Measurements from ENCODE around the gene CHKA.

The CHKA gene

DNA sequence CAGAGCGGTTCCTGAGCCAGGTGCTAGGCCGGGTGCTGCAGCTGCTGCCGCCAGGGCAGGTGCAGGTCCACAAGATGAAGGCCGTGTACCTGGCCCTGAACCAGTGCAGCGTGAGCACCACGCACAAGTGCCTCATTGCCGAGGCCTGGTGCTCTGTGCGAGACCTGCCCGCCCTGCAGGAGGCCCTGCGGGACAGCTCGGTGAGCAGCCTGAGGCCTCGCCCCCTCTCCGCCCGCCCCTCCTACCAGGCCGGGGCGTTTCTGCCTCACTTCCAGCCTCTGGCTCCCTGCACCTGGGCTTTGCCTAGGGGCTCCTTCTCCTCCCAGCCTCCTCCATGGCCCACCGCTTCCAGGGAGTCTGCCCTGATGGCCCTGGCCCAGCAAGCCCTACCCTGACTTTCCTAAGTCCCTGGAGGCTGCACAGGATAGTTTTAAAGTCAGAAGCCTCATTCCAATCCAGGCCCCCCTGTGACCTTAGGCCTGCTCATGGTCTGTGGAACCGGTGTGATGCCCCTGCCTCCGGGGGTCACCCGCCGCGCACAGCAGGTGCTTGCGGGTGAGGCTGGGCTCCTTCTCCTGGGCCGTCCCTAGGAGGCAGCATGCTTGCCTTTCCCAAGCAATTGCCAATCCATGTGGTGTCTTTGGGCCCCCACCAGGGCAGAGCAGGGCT lies 76.9 kb downstream of the CHKA start:
- no peak for DNase-seq (ENCODE audit: low spot score)
- TF ChIP-seq, protein P1, sequence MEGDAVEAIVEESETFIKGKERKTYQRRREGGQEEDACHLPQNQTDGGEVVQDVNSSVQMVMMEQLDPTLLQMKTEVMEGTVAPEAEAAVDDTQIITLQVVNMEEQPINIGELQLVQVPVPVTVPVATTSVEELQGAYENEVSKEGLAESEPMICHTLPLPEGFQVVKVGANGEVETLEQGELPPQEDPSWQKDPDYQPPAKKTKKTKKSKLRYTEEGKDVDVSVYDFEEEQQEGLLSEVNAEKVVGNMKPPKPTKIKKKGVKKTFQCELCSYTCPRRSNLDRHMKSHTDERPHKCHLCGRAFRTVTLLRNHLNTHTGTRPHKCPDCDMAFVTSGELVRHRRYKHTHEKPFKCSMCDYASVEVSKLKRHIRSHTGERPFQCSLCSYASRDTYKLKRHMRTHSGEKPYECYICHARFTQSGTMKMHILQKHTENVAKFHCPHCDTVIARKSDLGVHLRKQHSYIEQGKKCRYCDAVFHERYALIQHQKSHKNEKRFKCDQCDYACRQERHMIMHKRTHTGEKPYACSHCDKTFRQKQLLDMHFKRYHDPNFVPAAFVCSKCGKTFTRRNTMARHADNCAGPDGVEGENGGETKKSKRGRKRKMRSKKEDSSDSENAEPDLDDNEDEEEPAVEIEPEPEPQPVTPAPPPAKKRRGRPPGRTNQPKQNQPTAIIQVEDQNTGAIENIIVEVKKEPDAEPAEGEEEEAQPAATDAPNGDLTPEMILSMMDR (IDR thresholded peaks at IDR 0.05; ENCODE audit: borderline replicate concordance, control extremely low read depth, extremely low read depth, insufficient read depth, missing control alignments) = no peak

DNA sequence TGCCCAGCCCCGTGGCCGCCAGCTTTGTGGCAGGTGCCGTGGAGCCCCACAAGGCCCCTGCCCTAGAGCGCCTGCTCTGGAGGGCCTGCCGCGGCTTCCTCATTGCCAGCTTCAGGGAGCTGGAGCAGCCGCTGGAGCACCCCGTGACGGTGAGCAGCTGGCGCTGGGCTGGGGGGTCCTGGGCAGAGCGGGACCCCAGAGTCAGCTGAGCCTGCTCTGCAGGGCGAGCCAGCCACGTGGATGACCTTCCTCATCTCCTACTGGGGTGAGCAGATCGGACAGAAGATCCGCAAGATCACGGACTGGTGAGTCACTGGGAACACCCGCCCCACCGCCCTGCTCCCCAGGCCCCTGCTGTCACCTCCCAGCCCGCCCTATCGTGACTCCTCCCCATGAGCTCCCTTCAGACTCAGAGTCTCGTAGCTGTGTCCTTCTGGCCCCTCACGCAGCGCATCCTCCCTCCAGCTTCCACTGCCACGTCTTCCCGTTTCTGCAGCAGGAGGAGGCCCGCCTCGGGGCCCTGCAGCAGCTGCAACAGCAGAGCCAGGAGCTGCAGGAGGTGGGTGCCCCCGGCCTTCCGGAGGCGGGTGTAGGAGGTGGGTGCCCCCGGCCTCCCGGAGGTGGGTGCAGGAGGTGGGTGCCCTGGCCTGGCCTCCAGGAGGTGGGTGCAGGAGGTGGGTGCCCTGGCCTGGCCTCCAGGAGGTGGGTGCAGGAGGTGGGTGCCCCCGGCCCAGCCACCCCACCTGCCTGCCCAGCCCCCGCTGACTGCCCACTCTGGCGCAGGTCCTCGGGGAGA lies 77.6 kb downstream of the CHKA start:
- DNase-seq (ENCODE audit: low spot score) = no peak
- in situ Hi-C loops (cut with MboI; ENCODE audit: low sequenced_read_pairs, unreplicated experiment) = no loop called here
- TF ChIP-seq, protein P1 (IDR thresholded peaks at IDR 0.05; ENCODE audit: borderline replicate concordance, control extremely low read depth, extremely low read depth, insufficient read depth, missing control alignments) = no peak

More for the DNA sequence above, 76.9 kb downstream of the CHKA start:
- in situ Hi-C loops (cut with MboI; ENCODE audit: low sequenced_read_pairs, unreplicated experiment) = no loop called here

DNA sequence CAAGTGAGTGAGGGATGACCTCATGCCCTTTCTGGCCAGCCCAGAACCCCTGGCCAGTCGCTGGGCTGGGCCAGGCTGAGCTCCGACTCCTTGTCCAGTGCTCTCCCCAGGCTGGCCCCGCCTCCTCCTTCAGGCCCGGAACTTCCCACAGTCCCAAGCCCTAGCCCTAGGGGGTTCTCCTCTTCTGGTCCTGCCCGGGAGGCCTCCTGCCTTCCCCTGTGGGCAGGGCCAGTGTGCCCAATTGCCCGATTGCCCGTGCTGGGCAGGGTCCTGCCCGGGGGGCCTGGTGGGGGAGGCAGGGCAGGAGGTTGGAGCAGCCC lies 78.2 kb downstream of the CHKA start:
- TF ChIP-seq, protein P1 (IDR thresholded peaks at IDR 0.05; ENCODE audit: borderline replicate concordance, control extremely low read depth, extremely low read depth, insufficient read depth, missing control alignments) = no peak
- no peak for DNase-seq (ENCODE audit: low spot score)
- in situ Hi-C loops (cut with MboI; ENCODE audit: low sequenced_read_pairs, unreplicated experiment) = no loop called here

DNA sequence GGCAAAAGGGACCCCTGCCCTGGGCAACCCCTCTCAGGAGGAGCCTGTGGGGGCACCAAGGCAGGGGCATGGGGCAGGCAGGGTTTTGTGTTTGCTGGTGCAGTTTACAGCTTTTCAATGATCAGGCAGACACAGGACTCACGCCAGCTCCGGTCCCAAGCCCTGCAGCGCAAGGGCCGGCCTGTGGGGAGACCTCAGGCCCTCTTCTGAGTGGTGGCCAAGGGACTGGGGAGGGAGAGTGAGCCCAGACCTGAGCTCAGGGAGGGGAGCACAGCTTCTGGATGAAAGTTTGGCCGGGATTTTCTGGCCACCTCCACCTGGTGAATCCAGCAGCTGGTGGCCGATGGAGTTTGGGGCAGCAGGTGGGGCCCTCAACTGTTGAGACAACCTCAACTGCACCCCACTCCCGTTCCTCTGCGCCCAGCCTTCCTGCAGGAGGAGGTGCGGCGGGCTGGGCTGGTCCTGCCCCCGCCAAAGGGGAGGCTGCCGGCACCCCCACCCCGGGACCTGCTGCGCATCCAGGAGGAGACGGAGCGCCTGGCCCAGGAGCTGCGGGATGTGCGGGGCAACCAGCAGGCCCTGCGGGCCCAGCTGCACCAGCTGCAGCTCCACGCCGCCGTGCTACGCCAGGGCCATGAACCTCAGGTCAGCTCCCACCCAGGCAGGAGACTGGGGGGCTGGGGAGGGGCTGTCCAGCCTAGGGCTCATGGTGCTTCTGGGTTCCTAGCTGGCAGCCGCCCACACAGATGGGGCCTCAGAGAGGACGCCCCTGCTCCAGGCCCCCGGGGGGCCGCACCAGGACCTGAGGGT lies 78.8 kb downstream of the CHKA start:
- DNase-seq (ENCODE audit: low spot score) = no peak
- in situ Hi-C loops (cut with MboI; ENCODE audit: low sequenced_read_pairs, unreplicated experiment) = no loop called here

DNA sequence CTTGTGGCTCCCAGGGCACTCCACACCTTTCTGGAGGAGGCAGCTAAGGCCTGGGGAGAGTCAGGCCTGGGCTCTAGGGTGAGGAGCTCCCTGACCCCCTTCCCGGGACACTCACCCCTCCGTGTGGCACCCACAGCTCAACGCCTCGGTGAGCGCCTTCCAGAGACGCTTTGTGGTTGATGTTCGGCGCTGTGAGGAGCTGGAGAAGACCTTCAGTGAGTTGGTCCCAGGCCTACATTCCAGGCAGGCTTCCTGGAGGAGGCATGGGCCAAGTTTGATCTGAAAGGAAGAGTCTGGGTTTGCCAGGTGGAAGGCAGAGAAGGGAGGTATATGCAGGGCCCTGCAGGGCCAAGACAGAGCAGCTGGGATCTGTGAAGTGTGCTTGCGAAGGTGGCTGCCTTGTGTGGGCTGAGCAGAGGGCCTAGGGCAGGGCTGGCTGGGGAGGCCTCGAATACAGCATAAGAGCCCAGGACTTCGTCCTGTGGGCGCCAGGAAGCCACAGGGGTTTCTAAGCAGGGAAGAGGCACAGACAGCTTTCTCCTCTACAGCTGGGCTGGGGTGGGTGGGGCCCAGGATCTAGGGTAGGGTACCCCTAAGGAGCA lies 79.5 kb downstream of the CHKA start:
- DNase-seq (ENCODE audit: low spot score) = no peak
- TF ChIP-seq, protein P1 (IDR thresholded peaks at IDR 0.05; ENCODE audit: borderline replicate concordance, control extremely low read depth, extremely low read depth, insufficient read depth, missing control alignments) = no peak
- in situ Hi-C loops (cut with MboI; ENCODE audit: low sequenced_read_pairs, unreplicated experiment) = no loop called here

More for the DNA sequence above, 78.8 kb downstream of the CHKA start:
- TF ChIP-seq, protein P1 (IDR thresholded peaks at IDR 0.05; ENCODE audit: borderline replicate concordance, control extremely low read depth, extremely low read depth, insufficient read depth, missing control alignments) = no peak

DNA sequence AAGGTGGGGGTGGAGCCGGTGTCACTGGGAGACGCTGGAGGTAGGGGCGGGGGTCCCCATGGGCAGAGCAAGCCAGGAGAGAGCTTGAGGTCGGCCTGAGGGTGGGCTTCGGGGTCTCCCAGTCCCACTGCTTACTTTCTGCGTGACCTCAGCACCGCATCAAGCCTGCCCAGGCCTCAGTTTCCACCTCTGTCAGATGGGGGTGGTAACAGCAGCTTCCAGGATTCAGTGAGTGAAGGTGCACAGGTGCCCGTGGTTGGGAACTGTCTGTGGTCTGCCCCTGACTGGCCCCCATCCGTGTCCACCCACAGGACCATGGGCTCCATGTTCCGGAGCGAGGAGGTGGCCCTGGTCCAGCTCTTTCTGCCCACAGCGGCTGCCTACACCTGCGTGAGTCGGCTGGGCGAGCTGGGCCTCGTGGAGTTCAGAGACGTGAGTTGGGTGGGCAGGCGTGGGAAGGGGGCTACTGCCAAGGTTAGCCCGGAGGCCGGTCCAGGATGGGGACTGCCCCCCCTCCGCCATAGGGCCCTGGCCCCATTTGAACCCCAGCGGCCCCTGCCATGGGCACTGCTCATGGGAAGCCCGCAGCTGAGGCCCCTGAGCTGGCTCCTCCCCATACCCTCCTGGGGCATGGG lies 80.1 kb downstream of the CHKA start:
- no peak for DNase-seq (ENCODE audit: low spot score)
- in situ Hi-C loops (cut with MboI; ENCODE audit: low sequenced_read_pairs, unreplicated experiment) = no loop called here
- TF ChIP-seq, protein P1 (IDR thresholded peaks at IDR 0.05; ENCODE audit: borderline replicate concordance, control extremely low read depth, extremely low read depth, insufficient read depth, missing control alignments) = no peak
